ENCODE results near the gene MUC4.

- TF ChIP-seq, protein P1, sequence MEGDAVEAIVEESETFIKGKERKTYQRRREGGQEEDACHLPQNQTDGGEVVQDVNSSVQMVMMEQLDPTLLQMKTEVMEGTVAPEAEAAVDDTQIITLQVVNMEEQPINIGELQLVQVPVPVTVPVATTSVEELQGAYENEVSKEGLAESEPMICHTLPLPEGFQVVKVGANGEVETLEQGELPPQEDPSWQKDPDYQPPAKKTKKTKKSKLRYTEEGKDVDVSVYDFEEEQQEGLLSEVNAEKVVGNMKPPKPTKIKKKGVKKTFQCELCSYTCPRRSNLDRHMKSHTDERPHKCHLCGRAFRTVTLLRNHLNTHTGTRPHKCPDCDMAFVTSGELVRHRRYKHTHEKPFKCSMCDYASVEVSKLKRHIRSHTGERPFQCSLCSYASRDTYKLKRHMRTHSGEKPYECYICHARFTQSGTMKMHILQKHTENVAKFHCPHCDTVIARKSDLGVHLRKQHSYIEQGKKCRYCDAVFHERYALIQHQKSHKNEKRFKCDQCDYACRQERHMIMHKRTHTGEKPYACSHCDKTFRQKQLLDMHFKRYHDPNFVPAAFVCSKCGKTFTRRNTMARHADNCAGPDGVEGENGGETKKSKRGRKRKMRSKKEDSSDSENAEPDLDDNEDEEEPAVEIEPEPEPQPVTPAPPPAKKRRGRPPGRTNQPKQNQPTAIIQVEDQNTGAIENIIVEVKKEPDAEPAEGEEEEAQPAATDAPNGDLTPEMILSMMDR (IDR thresholded peaks at IDR 0.05) = no peak
- TF ChIP-seq EZH2 (IDR thresholded peaks at IDR 0.05) (no peak), EZH2phosphoT487 (IDR thresholded peaks at IDR 0.05) (no peak)
These were observed 10.5 kb upstream of the MUC4 start for GRCh38 chr3:195822131-195822696.

Measured in neural progenitor cell (in vitro differentiated cells).